Neutrophil (primary cell): ENCODE measurements around the gene SUB1.

Source experiments
- H3K27ac ChIP-seq: fragments of 200-600 bp; sonication (generic); 2 replicates; pipeline ENCODE4 v1.5.1; 2016; ENCODE audit warnings: mild to moderate bottlenecking, moderate library complexity
- H3K27me3 ChIP-seq: fragments of 200-600 bp; sonication (generic); 2 replicates; pipeline ENCODE4 v1.6.0; 2016; ENCODE audit warnings: mild to moderate bottlenecking
- H3K36me3 ChIP-seq: fragments of 200-600 bp; sonication (generic); 2 replicates; pipeline ENCODE4 v1.5.1; 2017
- H3K4me1 ChIP-seq, 2 experiments: fragments of 200-600 bp in 1 of 2; sonication (generic) in 1 of 2; 1 replicate in 1 of 2; 2 replicates in 1 of 2; pipeline versions ENCODE4 v1.5.1 to v1.6.1; 2013 to 2016; ENCODE audit warnings: low read depth in 1 of 2, low read length in 1 of 2, mild to moderate bottlenecking in 1 of 2, moderate library complexity in 1 of 2; ENCODE audit not compliant: control insufficient read depth in 1 of 2, insufficient read depth in 1 of 2
- H3K4me3 ChIP-seq, 2 experiments: fragments of 200-600 bp in 1 of 2; sonication (generic) in 1 of 2; 1 replicate in 1 of 2; 2 replicates in 1 of 2; pipeline ENCODE4 v1.5.1; 2013 to 2016; ENCODE audit warnings: low read depth in 1 of 2, low read length in 1 of 2, mild to moderate bottlenecking in 1 of 2, moderate library complexity in 1 of 2
- H3K9me3 ChIP-seq: fragments of 200-600 bp; sonication (generic); 2 replicates; pipeline ENCODE4 v1.5.1; 2016
- TF ChIP-seq, protein P1 (sequence below): fragments of 200-600 bp; sonication (generic); IDR thresholded peaks from 2 replicates; pipeline ENCODE4 v1.5.1; 2016; ENCODE audit warnings: antibody characterized with exemption

Gene SUB1

GRCh38 chr5:32562056-32562455 is 23.3 kb upstream of the SUB1 start:
- no peak overlapping the region for H3K4me3 ChIP-seq
- H3K4me1 ChIP-seq, result no peaks in the 10 kb centered on the region
- H3K27me3 ChIP-seq, result no peaks in the 10 kb centered on the region
- TF ChIP-seq, protein P1, sequence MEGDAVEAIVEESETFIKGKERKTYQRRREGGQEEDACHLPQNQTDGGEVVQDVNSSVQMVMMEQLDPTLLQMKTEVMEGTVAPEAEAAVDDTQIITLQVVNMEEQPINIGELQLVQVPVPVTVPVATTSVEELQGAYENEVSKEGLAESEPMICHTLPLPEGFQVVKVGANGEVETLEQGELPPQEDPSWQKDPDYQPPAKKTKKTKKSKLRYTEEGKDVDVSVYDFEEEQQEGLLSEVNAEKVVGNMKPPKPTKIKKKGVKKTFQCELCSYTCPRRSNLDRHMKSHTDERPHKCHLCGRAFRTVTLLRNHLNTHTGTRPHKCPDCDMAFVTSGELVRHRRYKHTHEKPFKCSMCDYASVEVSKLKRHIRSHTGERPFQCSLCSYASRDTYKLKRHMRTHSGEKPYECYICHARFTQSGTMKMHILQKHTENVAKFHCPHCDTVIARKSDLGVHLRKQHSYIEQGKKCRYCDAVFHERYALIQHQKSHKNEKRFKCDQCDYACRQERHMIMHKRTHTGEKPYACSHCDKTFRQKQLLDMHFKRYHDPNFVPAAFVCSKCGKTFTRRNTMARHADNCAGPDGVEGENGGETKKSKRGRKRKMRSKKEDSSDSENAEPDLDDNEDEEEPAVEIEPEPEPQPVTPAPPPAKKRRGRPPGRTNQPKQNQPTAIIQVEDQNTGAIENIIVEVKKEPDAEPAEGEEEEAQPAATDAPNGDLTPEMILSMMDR, result no peak
- H3K36me3 ChIP-seq, result no peaks in the 10 kb centered on the region
- H3K9me3 ChIP-seq, result no peaks in the 10 kb centered on the region
- no peak overlapping the region for H3K27ac ChIP-seq

- Histone ChIP-seq H3K4me1 (no peaks in the 10 kb centered on the region), H3K36me3 (no peaks in the 10 kb centered on the region), H3K27ac (no peak overlapping the region), H3K4me3 (no peak overlapping the region), H3K27me3 (no peaks in the 10 kb centered on the region), H3K9me3 (no peaks in the 10 kb centered on the region)
- TF ChIP-seq, protein P1, result no peak
These were observed 22.5 kb upstream of the SUB1 start for GRCh38 chr5:32562843-32563242.

- H3K4me3 ChIP-seq, result no peak overlapping the region
- TF ChIP-seq, protein P1, result no peak
- H3K27ac ChIP-seq, result no peak overlapping the region
- no peaks in the 10 kb centered on the region for H3K36me3 ChIP-seq
- peaks cover 2% of the 10 kb centered on the region in 2 experiments for H3K4me1 ChIP-seq
- H3K27me3 ChIP-seq, result no peaks in the 10 kb centered on the region
- H3K9me3 ChIP-seq, result no peaks in the 10 kb centered on the region
These were observed 21.7 kb upstream of the SUB1 start for GRCh38 chr5:32563614-32564013.

DNA sequence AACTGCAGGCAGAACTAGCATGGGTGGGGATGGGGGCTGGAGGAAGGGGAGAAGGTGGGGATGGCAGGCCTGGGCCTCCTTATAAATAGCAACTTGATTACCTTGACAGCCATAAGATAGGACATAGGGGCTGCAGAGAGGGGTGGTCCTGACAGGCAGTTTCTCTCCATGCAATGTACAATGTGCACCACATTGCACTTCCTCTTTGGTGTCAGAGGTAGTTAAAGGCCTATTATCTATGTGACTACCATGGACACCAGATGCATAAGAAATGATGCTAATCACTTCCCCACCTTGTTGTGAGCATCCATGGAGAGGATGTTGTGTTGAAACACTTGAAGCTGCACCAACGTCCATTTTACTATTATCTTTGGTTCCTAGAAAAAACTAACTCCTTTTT is 20.2 kb upstream of the SUB1 start:
- Histone ChIP-seq H3K9me3 (no peaks in the 10 kb centered on the region), H3K36me3 (no peaks in the 10 kb centered on the region), H3K27me3 (no peaks in the 10 kb centered on the region), H3K4me3 (no peak overlapping the region), H3K4me1 (peaks cover 5 to 8% of the 10 kb centered on the region in 2 experiments), H3K27ac (no peak overlapping the region)
- TF ChIP-seq, protein P1, result no peak

- no peaks in the 10 kb centered on the region for H3K27me3 ChIP-seq
- H3K36me3 ChIP-seq, result no peaks in the 10 kb centered on the region
- TF ChIP-seq, protein P1, result no peak
- H3K4me1 ChIP-seq, result peaks cover 5 to 8% of the 10 kb centered on the region in 2 experiments
- no peaks in the 10 kb centered on the region for H3K9me3 ChIP-seq
- no peak overlapping the region for H3K4me3 ChIP-seq
- H3K27ac ChIP-seq, result no peak overlapping the region
These were observed 18.8 kb upstream of the SUB1 start for GRCh38 chr5:32566319-32567111.
